BLaER1 treated with 17β-estradiol and CSF1 and Interleukin-3, amounts not matched to agents 10 nM and 100 nM (cell line): ENCODE results near the gene TCP11X1.
"Not testable (repeated sequence)": the region's sequence is repeated elsewhere in the genome, so short reads cannot be mapped to it uniquely, and the experiment has no call there.

Source experiments
- H3K27ac ChIP-seq, 11 experiments: shearing (Covaris generic); formaldehyde crosslinking; 2 replicates each; pipeline ENCODE4 v1.8.1; 2022
- H3K27me3 ChIP-seq, 11 experiments: shearing (Covaris generic); formaldehyde crosslinking; 2 replicates each; pipeline ENCODE4 v1.8.1; 2022
- H3K36me3 ChIP-seq, 11 experiments: shearing (Covaris generic); formaldehyde crosslinking; 2 replicates each; pipeline ENCODE4 v1.8.1; 2022
- H3K4me1 ChIP-seq, 10 experiments: shearing (Covaris generic); formaldehyde crosslinking; 2 replicates each; pipeline ENCODE4 v1.8.1; 2022
- H3K4me2 ChIP-seq, 11 experiments: shearing (Covaris generic); formaldehyde crosslinking; 2 replicates each; pipeline ENCODE4 v1.8.1; 2022
- H3K4me3 ChIP-seq, 10 experiments: shearing (Covaris generic); formaldehyde crosslinking; 2 replicates each; pipeline ENCODE4 v1.8.1; 2022
- H3K9ac ChIP-seq, 11 experiments: shearing (Covaris generic); formaldehyde crosslinking; 2 replicates each; pipeline ENCODE4 v1.8.1; 2022
- H3K9me3 ChIP-seq, 11 experiments: shearing (Covaris generic); formaldehyde crosslinking; replicated peaks in 1 of 11; 2 replicates each; pipeline ENCODE4 v1.8.1; 2022
- H4K20me1 ChIP-seq, 11 experiments: shearing (Covaris generic); formaldehyde crosslinking; 2 replicates each; pipeline ENCODE4 v1.8.1; 2022
- Cebpa-rat ChIP-seq, 11 experiments: shearing (Covaris generic); IDR thresholded peaks; 2 replicates each; pipeline ENCODE4 v1.8.1; 2022

Gene TCP11X1

GRCh38 chrX:102214986-102215385 lies at the start of gene TCP11X1:
TCP11X1 (plus strand) TSS chrX:102215301.
- not testable (repeated sequence) for H3K9me3 ChIP-seq, H3K27me3 ChIP-seq, H3K4me2 ChIP-seq, H3K27ac ChIP-seq, H3K36me3 ChIP-seq, H3K9ac ChIP-seq, H3K4me3 ChIP-seq, H4K20me1 ChIP-seq, H3K4me1 ChIP-seq

- no peaks in the 10 kb centered on the region for H3K27me3 ChIP-seq
- no peak for TF ChIP-seq Cebpa-rat (IDR thresholded peaks at IDR 0.05)
- peaks cover 11 to 22% (median 18%) of the 10 kb centered on the region in 11 experiments for H3K9me3 ChIP-seq
- H3K9ac ChIP-seq = no peak overlapping the region
- H3K27ac ChIP-seq = no peak overlapping the region
- H3K4me1 ChIP-seq = no peaks in the 10 kb centered on the region
- no peaks in the 10 kb centered on the region for H4K20me1 ChIP-seq
- H3K4me2 ChIP-seq = no peak overlapping the region
- no peaks in the 10 kb centered on the region for H3K36me3 ChIP-seq
- no peak overlapping the region for H3K4me3 ChIP-seq
Measured at GRCh38 chrX:102185967-102186720, 29.0 kb upstream of the TCP11X1 start.

- H4K20me1 ChIP-seq, H3K36me3 ChIP-seq: not testable (repeated sequence)
Measured at GRCh38 chrX:102207940-102208339, 7.2 kb upstream of the TCP11X1 start.

GRCh38 chrX:102216497-102216896 lies 1.4 kb downstream of the TCP11X1 start:
- not testable (repeated sequence) for H3K4me2 ChIP-seq, H4K20me1 ChIP-seq, H3K27me3 ChIP-seq, H3K4me3 ChIP-seq, H3K4me1 ChIP-seq, H3K36me3 ChIP-seq, H3K9ac ChIP-seq, H3K27ac ChIP-seq, H3K9me3 ChIP-seq

More at GRCh38 chrX:102207940-102208339, 7.2 kb upstream of the TCP11X1 start:
- not testable (repeated sequence) for H3K9ac ChIP-seq, H3K4me3 ChIP-seq, H3K27ac ChIP-seq, H3K4me1 ChIP-seq, H3K4me2 ChIP-seq, H3K9me3 ChIP-seq, H3K27me3 ChIP-seq

GRCh38 chrX:102235678-102236077 lies 20.6 kb downstream of the TCP11X1 start:
- not testable (repeated sequence) for H3K4me1 ChIP-seq, H4K20me1 ChIP-seq, H3K4me2 ChIP-seq, H3K9me3 ChIP-seq, H3K27ac ChIP-seq, H3K9ac ChIP-seq, H3K4me3 ChIP-seq, H3K36me3 ChIP-seq, H3K27me3 ChIP-seq

GRCh38 chrX:102240265-102240664 lies 25.2 kb downstream of the TCP11X1 start:
- not testable (repeated sequence) for H3K4me2 ChIP-seq, H3K9ac ChIP-seq, H4K20me1 ChIP-seq, H3K27me3 ChIP-seq, H3K4me3 ChIP-seq, H3K4me1 ChIP-seq, H3K9me3 ChIP-seq, H3K36me3 ChIP-seq, H3K27ac ChIP-seq

GRCh38 chrX:102246893-102247292 lies 31.8 kb downstream of the TCP11X1 start, which contains the start of gene NXF2:
NXF2 (plus strand) TSS chrX:102247167; CDS start chrX:102307079, 59,912 bp downstream.
- H3K27me3 ChIP-seq, H4K20me1 ChIP-seq, H3K9ac ChIP-seq, H3K4me3 ChIP-seq, H3K36me3 ChIP-seq, H3K4me1 ChIP-seq, H3K27ac ChIP-seq, H3K9me3 ChIP-seq, H3K4me2 ChIP-seq: not testable (repeated sequence)

- H3K9ac ChIP-seq, H3K4me3 ChIP-seq, H4K20me1 ChIP-seq, H3K9me3 ChIP-seq, H3K4me2 ChIP-seq, H3K27ac ChIP-seq, H3K36me3 ChIP-seq, H3K27me3 ChIP-seq, H3K4me1 ChIP-seq: not testable (repeated sequence)
Measured at GRCh38 chrX:102272231-102272630, 57.1 kb downstream of the TCP11X1 start.
